Ishikawa (cell line): ENCODE data around the gene GM2A.

Source experiments
- CEBPB ChIP-seq: IDR thresholded peaks from 2 replicates; pipeline ENCODE4 v1.6.1; 2012
- CREB1 ChIP-seq: IDR thresholded peaks from 2 replicates; pipeline ENCODE4 v1.6.1; 2012; ENCODE audit warnings: low read depth
- EGR1 ChIP-seq: IDR thresholded peaks from 2 replicates; pipeline ENCODE4 v1.6.1; 2012
- EP300 ChIP-seq: IDR thresholded peaks from 2 replicates; pipeline ENCODE4 v1.6.1; 2012; ENCODE audit warnings: borderline replicate concordance
- FOXM1 ChIP-seq: IDR thresholded peaks from 2 replicates; pipeline ENCODE4 v1.6.1; 2012; ENCODE audit warnings: low read depth, borderline replicate concordance
- NFIC ChIP-seq: IDR thresholded peaks from 2 replicates; pipeline ENCODE4 v1.6.1; 2012
- RAD21 ChIP-seq: IDR thresholded peaks from 2 replicates; pipeline ENCODE4 v1.6.1; 2012; ENCODE audit warnings: low read depth
- TAF1 ChIP-seq: IDR thresholded peaks from 2 replicates; pipeline ENCODE4 v1.6.1; 2012; ENCODE audit warnings: low read depth, mild to moderate bottlenecking
- TCF12 ChIP-seq: IDR thresholded peaks from 2 replicates; pipeline ENCODE4 v1.6.1; 2012; ENCODE audit warnings: low read depth
- TEAD4 ChIP-seq: IDR thresholded peaks from 2 replicates; pipeline ENCODE4 v1.6.1; 2012
- YY1 ChIP-seq: IDR thresholded peaks from 2 replicates; pipeline ENCODE4 v1.6.1; 2012; ENCODE audit warnings: low read depth
- ZBTB7A ChIP-seq: IDR thresholded peaks from 2 replicates; pipeline ENCODE4 v1.6.1; 2012; ENCODE audit warnings: low read depth
- TF ChIP-seq, protein P1 (sequence below): IDR thresholded peaks from 2 replicates; pipeline ENCODE4 v1.6.1; 2012; ENCODE audit warnings: low read depth, mild to moderate bottlenecking
- TF ChIP-seq, protein P2 (sequence below): IDR thresholded peaks from 2 replicates; pipeline ENCODE4 v1.6.1; 2012
- TF ChIP-seq, protein P3 (sequence below): IDR thresholded peaks from 2 replicates; pipeline ENCODE4 v1.6.1; 2012

The GM2A gene

DNA sequence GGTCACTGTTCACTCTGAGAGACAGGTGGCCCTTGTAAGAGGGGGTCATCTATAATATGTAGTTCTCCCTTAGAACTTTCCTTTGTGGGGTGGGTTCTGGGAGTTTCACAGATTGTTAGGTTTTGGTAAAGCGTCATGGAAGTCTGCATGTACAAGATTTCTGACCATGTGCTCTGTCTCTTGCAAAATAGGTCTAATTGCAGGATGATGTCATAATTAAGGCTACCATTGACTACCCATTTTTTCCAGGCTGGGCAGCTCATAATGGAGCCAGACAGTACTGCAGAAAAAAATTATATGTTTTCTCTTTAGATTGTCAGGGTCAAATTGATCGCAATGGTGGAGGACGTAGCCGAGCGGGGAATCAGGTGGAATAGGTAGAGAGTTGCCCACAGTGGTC, 3.7 kb upstream of the GM2A start:
- TF ChIP-seq TCF12 (no peak), TAF1 (no peak), FOXM1 (no peak), CEBPB (no peak), ZBTB7A (no peak), NFIC (no peak), EP300 (no peak), TEAD4 (no peak)
- TF ChIP-seq, protein P1, sequence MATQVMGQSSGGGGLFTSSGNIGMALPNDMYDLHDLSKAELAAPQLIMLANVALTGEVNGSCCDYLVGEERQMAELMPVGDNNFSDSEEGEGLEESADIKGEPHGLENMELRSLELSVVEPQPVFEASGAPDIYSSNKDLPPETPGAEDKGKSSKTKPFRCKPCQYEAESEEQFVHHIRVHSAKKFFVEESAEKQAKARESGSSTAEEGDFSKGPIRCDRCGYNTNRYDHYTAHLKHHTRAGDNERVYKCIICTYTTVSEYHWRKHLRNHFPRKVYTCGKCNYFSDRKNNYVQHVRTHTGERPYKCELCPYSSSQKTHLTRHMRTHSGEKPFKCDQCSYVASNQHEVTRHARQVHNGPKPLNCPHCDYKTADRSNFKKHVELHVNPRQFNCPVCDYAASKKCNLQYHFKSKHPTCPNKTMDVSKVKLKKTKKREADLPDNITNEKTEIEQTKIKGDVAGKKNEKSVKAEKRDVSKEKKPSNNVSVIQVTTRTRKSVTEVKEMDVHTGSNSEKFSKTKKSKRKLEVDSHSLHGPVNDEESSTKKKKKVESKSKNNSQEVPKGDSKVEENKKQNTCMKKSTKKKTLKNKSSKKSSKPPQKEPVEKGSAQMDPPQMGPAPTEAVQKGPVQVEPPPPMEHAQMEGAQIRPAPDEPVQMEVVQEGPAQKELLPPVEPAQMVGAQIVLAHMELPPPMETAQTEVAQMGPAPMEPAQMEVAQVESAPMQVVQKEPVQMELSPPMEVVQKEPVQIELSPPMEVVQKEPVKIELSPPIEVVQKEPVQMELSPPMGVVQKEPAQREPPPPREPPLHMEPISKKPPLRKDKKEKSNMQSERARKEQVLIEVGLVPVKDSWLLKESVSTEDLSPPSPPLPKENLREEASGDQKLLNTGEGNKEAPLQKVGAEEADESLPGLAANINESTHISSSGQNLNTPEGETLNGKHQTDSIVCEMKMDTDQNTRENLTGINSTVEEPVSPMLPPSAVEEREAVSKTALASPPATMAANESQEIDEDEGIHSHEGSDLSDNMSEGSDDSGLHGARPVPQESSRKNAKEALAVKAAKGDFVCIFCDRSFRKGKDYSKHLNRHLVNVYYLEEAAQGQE, result no peak

DNA sequence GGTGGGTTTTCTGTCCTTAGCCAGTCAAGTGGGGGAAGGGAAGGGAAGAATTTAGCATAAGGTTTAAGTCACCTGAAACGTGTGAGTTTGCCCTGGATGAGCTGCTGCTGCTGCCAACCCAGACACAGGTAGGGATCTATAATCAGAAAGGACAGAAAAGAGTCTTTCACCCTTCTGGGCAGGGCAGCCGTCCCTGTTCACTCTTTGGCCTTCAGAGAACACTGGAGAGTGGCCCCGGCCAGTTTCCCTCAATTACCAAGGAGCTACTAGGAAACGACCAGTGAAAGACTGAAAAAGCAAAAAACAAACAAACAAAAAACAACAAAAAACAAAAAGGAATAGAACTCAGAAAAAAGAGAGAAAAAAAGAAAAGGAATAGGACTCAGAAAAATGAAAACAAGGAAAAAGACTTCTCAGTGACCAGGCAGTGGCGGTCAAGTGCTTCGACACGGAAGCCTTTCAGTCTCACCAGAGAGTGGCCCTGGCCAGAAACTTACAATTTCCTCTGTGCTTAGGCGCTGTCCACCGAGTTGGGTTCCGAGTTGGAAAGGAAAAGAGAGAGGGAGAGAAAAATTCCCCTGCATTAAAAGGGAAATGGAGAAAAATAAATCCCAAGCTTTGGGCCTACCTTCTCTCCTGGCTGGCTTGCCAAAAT, 2.5 kb upstream of the GM2A start:
- no peak for TF ChIP-seq ZBTB7A
- TF ChIP-seq FOXM1, result no peak
- no peak for TF ChIP-seq TAF1
- TF ChIP-seq NFIC, result no peak
- no peak for TF ChIP-seq EGR1
- TF ChIP-seq RAD21, result no peak
- TF ChIP-seq, protein P2, sequence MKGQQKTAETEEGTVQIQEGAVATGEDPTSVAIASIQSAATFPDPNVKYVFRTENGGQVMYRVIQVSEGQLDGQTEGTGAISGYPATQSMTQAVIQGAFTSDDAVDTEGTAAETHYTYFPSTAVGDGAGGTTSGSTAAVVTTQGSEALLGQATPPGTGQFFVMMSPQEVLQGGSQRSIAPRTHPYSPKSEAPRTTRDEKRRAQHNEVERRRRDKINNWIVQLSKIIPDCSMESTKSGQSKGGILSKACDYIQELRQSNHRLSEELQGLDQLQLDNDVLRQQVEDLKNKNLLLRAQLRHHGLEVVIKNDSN, result no peak
- no peak for TF ChIP-seq TCF12
- TF ChIP-seq, protein P3, sequence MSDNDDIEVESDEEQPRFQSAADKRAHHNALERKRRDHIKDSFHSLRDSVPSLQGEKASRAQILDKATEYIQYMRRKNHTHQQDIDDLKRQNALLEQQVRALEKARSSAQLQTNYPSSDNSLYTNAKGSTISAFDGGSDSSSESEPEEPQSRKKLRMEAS, result no peak
- no peak for TF ChIP-seq CEBPB
- no peak for TF ChIP-seq TEAD4
- TF ChIP-seq EP300, result no peak
- no peak for TF ChIP-seq YY1
- TF ChIP-seq, protein P1, result no peak
- no peak for TF ChIP-seq CREB1

DNA sequence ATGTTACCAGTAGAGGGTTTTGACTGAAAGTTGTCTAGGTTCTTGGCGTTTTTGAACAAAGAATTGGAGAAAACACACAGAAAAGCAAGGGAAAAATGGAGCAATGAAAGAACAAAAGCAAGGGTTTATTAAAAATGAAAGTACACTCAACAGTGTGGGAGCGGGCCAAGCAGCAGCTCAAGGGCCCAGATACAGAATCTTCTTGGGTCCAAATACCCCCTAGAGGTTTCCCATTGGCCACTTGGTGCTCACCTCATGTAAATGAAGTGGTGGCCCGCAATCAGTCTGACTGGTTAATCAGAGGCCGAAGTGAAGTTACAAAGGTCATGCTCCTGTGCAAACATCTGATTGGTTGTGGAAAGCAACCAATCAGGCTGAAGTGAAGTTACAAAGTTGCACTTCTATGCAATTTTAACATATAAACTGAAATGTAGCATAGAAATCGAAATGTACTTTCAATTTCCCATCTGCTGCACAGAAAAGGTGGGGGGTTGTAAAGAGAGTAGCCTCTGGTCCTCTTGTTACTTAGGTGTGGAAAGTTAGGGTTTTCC, 1.9 kb upstream of the GM2A start:
- TF ChIP-seq TAF1 (no peak), NFIC (no peak), CEBPB (no peak), YY1 (no peak), EP300 (no peak), CREB1 (no peak), EGR1 (no peak)
- TF ChIP-seq, protein P3, result no peak
- TF ChIP-seq, protein P2, result no peak

DNA sequence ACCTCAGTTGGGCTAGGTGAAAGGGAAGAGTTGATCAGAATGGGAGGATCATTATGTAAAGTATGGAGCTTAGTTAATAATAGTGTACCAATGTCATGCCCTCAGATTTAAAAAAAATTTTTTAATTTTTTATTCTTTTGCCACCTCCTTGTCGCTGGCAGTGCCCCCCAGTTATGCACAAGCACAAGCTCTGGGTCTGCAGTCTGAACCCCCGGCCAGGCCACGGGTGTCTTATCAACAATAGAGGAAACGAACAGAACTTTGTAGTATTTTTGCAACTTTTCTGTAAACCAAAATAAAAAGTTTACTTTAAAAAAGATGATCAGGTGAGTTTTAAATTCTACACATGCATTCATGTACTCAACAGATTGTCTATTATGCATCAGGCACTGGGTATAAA, 1.4 kb upstream of the GM2A start:
- TF ChIP-seq, protein P1, result no peak
- TF ChIP-seq EGR1 (no peak), CEBPB (no peak), ZBTB7A (no peak)
- TF ChIP-seq, protein P3, result no peak
- TF ChIP-seq, protein P2, result no peak
